ENCODE data around the gene CTIF.

GRCh38 chr18:48629730-48630324 is 91.0 kb downstream of the CTIF start:
- no peak for TF ChIP-seq CTCF (IDR thresholded peaks at IDR 0.05)
- no peak for TF ChIP-seq POLR2A (IDR thresholded peaks at IDR 0.05)
